HG03520 (cell line): ENCODE results near the gene CGREF1.
"Not testable (repeated sequence)": the region's sequence is repeated elsewhere in the genome, so short reads cannot be mapped to it uniquely, and the experiment has no call there.

Source experiments
- ATAC-seq: cut with Tn5 transposase; IDR thresholded peaks from one replicate; pipeline ENCODE4 v1.9.1; 2021; ENCODE audit warnings: mild to moderate bottlenecking, moderate library complexity; ENCODE audit not compliant: unreplicated experiment

The CGREF1 gene

DNA sequence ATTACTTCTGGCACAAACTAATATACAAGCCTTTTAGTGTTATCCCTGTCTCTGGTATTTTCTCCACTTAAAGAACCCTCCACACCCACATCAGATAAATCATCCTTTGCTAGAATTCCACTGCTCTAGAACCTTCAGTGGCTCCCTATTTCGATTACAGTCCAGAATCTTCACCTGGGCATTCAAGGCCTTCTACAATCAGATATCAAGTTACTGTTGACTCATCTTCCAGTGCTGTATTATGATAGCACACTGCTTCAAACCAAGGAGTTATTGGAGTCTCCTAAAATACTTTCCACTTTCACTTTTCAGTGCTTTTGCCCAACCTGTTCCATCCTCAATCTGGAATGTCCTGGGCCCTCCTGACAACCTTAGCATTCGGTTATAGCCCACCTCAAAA, 3.4 kb downstream of the CGREF1 start:
- ATAC-seq = no peak

DNA sequence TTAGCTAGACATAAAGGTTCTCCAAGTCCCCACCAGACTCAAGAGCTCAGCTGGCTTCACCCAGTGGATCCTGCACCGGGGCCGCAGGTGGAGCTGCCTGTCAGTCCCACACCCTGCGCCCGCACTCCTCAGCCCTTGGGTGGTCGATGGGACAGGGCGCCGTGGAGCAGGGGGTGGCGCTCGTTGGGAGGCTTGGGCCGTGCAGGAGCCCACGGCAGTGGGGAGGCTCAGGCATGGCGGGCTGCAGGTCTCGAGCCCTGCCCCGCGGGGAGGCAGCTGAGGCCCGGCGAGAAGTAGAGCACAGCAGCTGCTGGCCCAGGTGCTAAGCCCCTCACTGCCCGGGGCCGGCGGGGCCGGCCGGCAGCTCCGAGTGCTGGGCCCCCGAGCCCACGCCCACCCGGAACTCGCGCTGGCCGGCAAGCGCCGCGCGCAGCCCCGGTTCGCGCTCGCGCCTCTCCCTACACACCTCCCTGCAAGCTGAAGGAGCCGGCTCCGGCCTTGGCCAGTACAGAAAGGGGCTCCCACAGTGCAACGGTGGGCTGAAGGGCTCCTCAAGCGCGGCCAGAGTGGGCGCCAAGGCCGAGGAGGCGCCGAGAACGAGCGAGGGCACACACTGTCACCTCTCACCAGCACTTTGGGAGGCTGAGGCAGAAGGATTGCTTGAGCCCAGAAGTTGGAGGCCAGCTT, 7.4 kb downstream of the CGREF1 start:
- not testable (repeated sequence) for ATAC-seq

DNA sequence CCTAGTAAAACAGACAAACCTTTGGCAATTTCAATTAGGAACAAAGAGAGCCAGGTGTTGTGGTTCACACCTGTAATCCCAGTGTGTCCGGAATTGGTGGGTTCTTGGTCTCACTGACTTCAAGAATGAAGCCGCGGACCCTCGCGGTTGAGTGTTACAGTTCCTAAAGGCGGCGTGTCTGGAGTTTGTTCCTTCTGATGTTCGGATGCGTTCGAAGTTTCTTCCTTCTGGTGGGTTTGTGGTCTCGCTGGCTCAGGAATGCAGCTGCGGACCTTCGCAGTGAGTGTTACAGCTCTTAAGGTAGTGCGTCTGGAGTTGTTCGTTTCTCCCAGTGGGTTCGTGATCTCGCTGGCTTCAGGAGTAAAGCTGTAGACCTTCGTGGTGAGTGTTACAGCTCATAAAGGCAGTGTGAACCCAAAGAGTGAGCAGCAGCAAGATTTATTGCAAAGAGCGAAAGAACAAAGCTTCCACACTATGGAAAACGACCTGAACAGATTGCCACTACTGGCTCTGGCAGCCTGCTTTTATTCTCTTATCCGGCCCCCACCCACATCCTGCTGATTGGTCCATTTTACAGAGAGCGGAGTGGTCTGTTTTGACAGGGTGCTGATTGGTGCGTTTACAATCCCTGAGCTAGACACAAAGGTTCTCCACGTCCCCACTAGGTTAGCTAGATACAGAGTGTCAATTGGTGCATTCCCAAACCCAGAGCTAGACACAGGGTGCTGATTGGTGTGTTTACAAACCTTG, 8.2 kb downstream of the CGREF1 start:
- ATAC-seq = not testable (repeated sequence)

DNA sequence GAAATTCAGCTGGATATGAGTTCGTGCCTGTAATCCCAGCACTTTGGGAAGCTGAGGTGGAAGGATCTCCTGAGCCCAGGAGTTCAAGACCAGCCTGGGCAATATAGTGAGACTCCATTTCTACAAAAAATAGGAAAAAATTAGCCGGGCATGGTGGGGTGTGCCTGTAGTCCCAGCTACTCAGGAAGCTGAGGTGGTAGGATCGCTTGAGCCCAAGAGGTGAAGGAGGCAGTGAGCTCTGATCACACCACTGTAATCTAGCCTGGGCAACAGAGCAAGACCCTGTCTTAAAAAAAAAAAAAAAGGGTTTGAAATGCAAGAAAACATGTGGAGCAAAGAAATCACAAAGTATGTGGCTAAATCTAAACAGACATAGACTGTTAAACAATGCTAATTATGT, 9.8 kb downstream of the CGREF1 start:
- ATAC-seq = no peak

GRCh38 chr2:27108221-27108620, 10.7 kb downstream of the CGREF1 start:
- no peak for ATAC-seq

- no peak for ATAC-seq
These were observed 12.9 kb downstream of the CGREF1 start for GRCh38 chr2:27105981-27106380.

- ATAC-seq = no peak
These were observed 16.6 kb downstream of the CGREF1 start for GRCh38 chr2:27102329-27102728.

DNA sequence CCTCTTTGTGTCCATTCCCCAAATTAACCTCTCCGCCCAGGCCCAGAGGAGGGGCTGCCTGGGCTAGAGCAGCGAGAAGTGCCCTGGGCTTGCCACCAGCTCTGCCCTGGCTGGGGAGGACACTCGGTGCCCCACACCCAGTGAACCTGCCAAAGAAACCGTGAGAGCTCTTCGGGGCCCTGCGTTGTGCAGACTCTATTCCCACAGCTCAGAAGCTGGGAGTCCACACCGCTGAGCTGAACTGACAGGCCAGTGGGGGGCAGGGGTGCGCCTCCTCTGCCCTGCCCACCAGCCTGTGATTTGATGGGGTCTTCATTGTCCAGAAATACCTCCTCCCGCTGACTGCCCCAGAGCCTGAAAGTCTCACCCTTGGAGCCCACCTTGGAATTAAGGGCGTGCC, 18.9 kb downstream of the CGREF1 start:
- ATAC-seq = no peak

- ATAC-seq = no peak
These were observed 19.5 kb downstream of the CGREF1 start for GRCh38 chr2:27099334-27099955.

DNA sequence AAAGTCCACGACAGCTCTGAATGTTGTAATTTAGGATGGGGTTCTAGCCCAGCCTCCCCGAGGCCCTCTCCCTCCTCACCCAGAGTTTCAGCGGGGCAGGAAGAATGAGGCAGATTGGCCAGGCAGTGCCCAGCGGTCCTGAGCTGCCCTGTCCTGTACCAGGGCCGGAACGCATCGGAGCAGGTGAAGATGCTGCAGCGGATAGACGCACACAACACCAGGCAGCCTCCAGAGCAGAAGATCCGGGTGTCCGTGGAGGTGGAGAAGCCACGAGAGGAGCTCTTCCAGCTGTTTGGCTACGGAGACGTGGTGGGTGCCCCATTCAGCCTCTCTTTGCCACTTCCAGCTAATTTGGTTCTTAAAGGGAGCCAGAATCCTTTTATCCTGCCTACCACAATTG, 21.6 kb downstream of the CGREF1 start:
- no peak for ATAC-seq

GRCh38 chr2:27096748-27097297, 22.1 kb downstream of the CGREF1 start:
- ATAC-seq = no peak

DNA sequence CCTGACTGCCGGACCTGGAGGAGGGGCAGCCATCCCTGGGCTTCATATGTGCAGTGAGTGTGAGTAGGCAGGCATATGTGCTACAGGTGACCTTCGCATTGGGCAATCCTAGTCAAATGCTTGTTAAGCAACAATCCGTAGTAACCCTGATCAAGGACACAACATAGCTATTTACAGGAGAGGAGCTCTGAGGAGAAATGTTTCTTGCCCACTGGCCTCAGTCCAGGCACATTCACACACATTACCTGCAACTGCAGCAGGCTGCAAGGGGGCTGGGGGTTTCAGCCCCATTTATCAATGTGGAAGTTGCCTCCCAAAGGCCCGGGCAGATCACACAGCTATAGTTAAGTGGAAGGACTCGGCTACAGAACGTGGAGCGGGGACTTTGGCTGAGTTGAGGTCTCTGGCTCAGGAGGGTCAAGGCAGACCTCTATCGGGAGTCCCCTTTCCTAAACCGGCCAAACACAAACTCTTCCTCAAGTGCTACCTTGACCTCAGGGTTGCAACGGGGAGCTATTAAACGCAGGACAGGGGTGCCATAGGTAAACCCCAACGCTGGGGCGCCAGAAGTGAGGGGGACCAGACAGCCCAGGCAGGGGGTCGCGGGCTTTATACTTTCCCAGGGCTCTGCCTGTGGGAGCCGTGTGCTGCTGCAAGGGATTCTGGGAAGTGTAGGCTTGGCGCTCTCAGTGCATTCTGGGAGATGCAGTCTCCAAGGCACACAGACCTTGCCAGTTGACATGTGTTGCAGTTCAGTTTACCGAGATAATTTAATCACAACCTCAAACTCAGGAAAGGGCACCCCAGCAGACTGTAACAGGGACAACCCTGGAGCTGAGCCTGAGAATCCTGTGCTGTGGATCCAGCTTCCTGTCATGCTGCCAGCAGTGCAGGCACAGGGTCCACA, 22.9 kb downstream of the CGREF1 start:
- ATAC-seq = no peak

DNA sequence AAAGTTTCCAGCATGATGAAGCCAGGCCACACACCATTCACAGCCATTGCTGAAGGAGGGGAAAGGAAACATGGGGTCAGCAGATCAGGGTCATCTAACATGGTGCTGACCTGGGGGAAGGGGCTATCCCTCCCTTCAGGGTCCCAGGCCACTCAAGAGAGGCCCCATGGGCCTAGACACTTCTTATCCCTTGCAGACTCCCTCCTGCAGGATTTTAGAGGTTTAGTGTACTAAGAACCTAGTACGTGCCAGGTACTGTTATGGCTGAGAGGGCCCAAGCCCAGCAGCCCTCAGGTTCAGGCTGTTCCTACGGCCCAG, 23.5 kb downstream of the CGREF1 start:
- no peak for ATAC-seq

DNA sequence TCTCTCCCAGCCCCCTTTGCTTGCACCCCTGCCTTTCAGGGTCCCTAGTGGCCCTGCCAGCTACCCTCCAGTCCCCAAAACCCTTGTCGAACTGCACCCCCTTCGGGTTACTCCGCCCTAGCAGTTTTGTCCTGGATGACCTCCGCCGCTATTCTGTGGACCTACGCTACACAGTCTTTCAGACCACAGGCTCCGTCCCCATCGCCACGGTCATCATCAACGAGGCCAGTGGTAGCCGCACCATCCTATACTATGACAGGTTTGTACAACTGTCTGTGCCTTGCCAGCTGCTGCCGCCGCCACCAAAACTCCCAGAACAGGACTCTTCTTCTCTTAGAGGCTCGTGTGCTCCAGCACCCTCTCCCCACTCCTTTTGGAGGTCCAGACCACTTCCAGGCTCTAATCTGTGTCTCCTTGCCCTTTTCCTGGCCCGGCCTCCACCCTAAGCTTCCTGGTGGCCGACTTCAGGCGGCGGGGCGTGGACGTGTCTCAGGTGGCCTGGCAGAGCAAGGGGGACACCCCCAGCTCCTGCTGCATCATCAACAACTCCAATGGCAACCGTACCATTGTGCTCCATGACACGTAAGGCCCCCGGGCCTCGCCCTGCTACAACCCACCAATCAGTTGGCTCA, 24.5 kb downstream of the CGREF1 start:
- ATAC-seq = no peak

- ATAC-seq = no peak
These were observed 25.2 kb downstream of the CGREF1 start for GRCh38 chr2:27093430-27094352.

DNA sequence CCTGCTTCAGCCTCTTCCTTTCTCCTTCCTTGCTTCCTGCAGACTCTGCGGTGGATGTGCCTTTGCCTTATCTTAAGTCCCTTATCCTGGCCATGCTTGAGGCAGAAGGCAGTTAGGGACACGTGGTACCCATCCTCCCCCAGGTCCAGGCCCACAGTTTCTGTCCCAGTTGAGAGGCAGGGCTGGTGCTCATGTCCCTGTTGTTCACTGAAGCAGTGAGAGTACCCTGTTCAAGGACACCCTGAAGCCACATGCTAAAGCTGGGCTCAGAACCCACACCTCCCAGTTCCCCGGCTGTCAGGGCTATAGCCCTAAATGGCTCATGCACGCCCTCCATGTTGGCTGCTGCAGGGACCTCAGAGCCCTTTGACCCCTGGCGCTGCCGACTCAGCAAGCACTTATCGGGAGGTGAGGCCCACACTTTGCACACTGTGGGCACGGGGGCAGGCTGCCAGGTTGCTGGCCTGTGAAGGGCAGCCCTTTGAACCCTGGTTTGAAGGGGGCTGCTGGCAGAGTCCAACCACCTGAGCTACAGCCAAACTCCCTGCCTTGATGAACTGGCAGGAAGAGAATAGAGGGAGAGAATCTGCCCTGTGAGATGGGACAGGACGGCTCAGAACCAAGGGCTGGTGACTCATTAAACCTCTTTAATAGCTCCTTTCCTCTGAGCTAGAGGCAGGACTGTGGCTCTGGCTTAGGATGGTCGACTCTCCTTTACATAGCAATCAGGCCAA, 26.1 kb downstream of the CGREF1 start:
- no peak for ATAC-seq

- ATAC-seq = no peak
These were observed 26.9 kb downstream of the CGREF1 start for GRCh38 chr2:27091746-27092695.
